Ovary (tissue), 9 donors: ENCODE results near the gene SH3GL1. TPM values are rescaled to one million over a fixed set of nuclear protein-coding genes. Genes with fewer than 3 reads are reported as not detected.
A peak's percentile ranks its signal among the peaks of the same experiment; 100 is the strongest.

Source experiments
- DNase-seq, 5 donors: peaks; one replicate each; pipeline ENCODE4 v3.0.0-alpha.2; 2019 to 2020
- H3K27ac ChIP-seq, 2 donors: fragments of 200-600 bp; one replicate each; pipeline versions ENCODE4 v1.5.1 to v1.8.0; 2019 to 2022
- H3K27me3 ChIP-seq: fragments of 200-600 bp; one replicate; pipeline ENCODE4 v1.8.0; 2022
- H3K36me3 ChIP-seq: fragments of 200-600 bp; sonication (generic); one replicate; pipeline ENCODE4 v1.5.1; 2019
- H3K4me1 ChIP-seq: one replicate; pipeline ENCODE4 v1.8.1; 2013; ENCODE audit warnings: mild to moderate bottlenecking, moderate library complexity; ENCODE audit not compliant: insufficient read depth
- H3K4me3 ChIP-seq: fragments of 200-600 bp; sonication (generic); one replicate; pipeline ENCODE4 v1.5.1; 2017
- H3K9me3 ChIP-seq, 2 donors: fragments of 200-600 bp in 1 of 2; sonication (generic) in 1 of 2; one replicate each; pipeline versions ENCODE4 v1.5.1 to v1.8.1; 2013 to 2019; ENCODE audit warnings: mild to moderate bottlenecking in 1 of 2, moderate library complexity in 1 of 2
- EP300 ChIP-seq: sonication (generic); formaldehyde crosslinking; IDR thresholded peaks from one replicate; pipeline ENCODE4 v1.6.1; 2017; ENCODE audit warnings: antibody characterized with exemption
- POLR2A ChIP-seq: fragments of 450-650 bp; IDR thresholded peaks from one replicate; pipeline ENCODE4 v1.6.1; 2017; ENCODE audit warnings: antibody characterized with exemption, mild to moderate bottlenecking, moderate library complexity
- WGBS, 3 donors: extraction: QIAGEN DNeasy Blood & Tissue Kit in 1 of 3; methylation state at CpG; one replicate each; pipeline versions ENCODE4 v1.1.5 to v1.1.7; 2013 to 2017; 5-methylcytosine and 5-hydroxymethylcytosine counted together
- intact Hi-C, 4 donors: fragments of 100-400 bp; cut with DNase I; formaldehyde crosslinking; loops; one replicate each; pipeline versions ENCODE4 v1.11.0 to v1.15.1; 2022 to 2023
- polyA plus RNA-seq, 2 donors: library from polyadenylated mRNA; stranded (reverse); fragments of 200-250 nt in 1 of 2; fragments of 350-450 nt in 1 of 2; fragmentation: Illumina TruSeq in 1 of 2; extraction: RNeasy Lipid Tissue Mini Kit (QIAGEN cat#74804) in 1 of 2; gene quantifications; one replicate each; pipeline ENCODE4 v1.2.3, GENCODE V29; 2013 to 2014
- total RNA-seq, 7 donors: library from RNA; depleted of rRNA in 2 of 7; stranded (reverse); fragments of >200 nt in 2 of 7; fragmentation: NEBNext Ultra II Directional in 3 of 7; extraction: Animal tissue kit (Norgen Biotek cat#: 25700) in 3 of 7; gene quantifications; one replicate each; pipeline versions ENCODE4 v1.1.0 to v1.2.4, GENCODE V29; 2016 to 2023
- TF ChIP-seq, protein P1 (sequence below), 3 donors: fragments of 450-650 bp in 2 of 3; fragments of 200-600 bp in 1 of 3; IDR thresholded peaks; one replicate each; pipeline versions ENCODE4 v1.5.1 to v1.8.0; 2016 to 2022; ENCODE audit warnings: antibody characterized with exemption in 3 of 3, mild to moderate bottlenecking in 1 of 3
- donor health status: DM: no; HTN: no; CAD: no; lungs with moderate emphysema.
- donor health status: DM: no; HTN: no; CAD: no.
- donor health status: Bipolar disorder and iron deficiency.
- donor health status: DM: yes; HTN: yes; CAD: no.
- donor health status: DM: no; HTN: no; CAD: no.
- donor health status: DM: yes; HTN: yes; CAD: no.

Gene SH3GL1
- total and polyA plus RNA-seq, 9 donors, result 6.9 to 88.6 (median 59.9) TPM

DNA sequence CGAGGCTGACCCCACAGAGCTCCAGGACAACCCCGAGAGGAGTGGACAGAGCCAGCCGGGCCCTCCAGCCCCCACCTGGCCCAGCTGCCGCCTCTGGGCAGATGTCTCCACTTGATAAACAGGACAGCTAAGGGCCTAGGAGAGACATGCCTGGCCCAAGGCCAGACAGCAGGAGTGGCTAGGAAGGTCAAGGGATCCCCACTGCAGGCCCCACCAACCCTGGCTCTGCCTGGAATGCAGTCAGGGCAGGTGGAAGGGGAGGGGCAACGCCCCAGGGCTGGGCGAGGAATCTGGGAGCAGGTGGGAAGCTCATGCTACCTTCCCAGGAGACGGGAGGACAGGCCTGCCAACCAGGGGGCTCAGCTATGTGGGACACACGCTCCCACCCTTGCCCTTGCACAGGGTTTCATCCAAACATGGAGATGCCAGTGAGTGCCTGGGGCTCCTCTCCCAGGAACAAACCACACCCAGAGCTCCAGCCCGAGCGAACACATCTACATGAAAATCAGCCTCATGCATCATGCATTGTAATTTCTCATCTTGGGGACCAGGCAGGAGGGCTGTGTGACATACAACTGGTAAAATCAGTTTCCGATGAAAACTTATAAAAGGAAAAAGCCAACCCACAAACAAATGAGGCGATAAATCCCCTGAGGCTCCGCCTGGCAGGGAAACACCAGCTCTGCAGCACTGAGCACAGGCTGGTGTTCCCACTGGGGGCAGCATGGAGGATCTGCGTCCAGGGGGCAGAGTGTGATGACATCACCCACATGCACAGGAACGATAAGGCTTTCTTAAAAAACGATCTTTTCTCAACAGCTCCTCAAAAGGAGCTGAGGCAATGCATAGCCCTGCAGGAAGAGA is 25.0 kb downstream of the SH3GL1 start:
- H3K27me3 ChIP-seq, result no peaks in the 10 kb centered on the region
- no peak overlapping the region for H3K4me3 ChIP-seq
- WGBS, 3 donors, result 54 to 59% (median 56%) methylated on average over 16 of the region's 16 CpGs
- peaks cover 42% of the 10 kb centered on the region for H3K4me1 ChIP-seq
- DNase-seq, result peak in 3 of 5 donors; percentile 32 to 57 (median 46)
- intact Hi-C loops, result no loop called here
- peak overlapping the region; percentile 51 to 72 for H3K27ac ChIP-seq
- TF ChIP-seq, protein P1, sequence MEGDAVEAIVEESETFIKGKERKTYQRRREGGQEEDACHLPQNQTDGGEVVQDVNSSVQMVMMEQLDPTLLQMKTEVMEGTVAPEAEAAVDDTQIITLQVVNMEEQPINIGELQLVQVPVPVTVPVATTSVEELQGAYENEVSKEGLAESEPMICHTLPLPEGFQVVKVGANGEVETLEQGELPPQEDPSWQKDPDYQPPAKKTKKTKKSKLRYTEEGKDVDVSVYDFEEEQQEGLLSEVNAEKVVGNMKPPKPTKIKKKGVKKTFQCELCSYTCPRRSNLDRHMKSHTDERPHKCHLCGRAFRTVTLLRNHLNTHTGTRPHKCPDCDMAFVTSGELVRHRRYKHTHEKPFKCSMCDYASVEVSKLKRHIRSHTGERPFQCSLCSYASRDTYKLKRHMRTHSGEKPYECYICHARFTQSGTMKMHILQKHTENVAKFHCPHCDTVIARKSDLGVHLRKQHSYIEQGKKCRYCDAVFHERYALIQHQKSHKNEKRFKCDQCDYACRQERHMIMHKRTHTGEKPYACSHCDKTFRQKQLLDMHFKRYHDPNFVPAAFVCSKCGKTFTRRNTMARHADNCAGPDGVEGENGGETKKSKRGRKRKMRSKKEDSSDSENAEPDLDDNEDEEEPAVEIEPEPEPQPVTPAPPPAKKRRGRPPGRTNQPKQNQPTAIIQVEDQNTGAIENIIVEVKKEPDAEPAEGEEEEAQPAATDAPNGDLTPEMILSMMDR (IDR thresholded peaks at IDR 0.05), result peak in 1 of 3 donors; percentile 33
- no peak for TF ChIP-seq EP300
- no peaks in the 10 kb centered on the region for H3K9me3 ChIP-seq
- no peaks in the 10 kb centered on the region for H3K36me3 ChIP-seq

DNA sequence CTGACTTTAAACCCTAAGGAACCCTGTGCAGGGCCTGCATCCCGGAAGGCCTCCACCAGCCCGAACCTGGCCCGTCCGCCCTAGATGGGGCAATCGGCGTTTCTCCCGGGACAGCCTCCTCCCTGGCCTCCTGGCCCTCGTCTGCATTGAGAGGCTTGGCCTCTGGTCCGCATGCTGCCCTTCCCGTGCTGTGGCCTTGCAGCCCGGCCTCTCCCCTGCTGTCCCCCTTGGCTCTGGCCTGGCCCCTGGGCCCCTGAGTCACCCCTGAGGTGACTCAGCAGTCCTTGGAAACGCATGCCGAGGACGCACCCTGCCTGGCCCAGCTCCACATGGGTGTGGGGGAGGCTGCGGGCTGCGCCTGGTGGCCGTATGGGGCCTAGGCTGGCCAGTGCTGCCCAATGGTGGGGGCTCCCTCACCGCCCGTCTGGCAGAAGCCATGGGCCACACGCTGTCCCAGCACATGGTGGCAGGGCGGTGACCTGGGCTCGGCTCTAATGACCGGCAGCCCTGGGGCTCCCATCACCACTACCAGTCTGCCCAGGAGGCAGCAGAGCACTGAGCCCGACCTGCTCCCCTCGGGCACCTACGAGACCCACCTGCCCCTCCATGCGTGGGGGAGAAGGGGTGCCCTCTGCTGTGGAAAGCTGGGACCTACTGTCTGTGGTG is 25.7 kb downstream of the SH3GL1 start:
- intact Hi-C loops, result no loop called here

GRCh38 chr19:4373601-4374497 is 26.5 kb downstream of the SH3GL1 start:
- Histone ChIP-seq H3K27me3 (no peaks in the 10 kb centered on the region), H3K9me3 (no peaks in the 10 kb centered on the region), H3K4me3 (no peak overlapping the region), H3K27ac (peak overlapping the region; percentile 51 to 72), H3K36me3 (no peaks in the 10 kb centered on the region), H3K4me1 (peaks cover 47% of the 10 kb centered on the region)
- DNase-seq, result peak in 3 of 5 donors; percentile 23 to 35 (median 33)
- WGBS, 3 donors, result 76 to 84% (median 81%) methylated on average over 24 to 25 of the region's 25 CpGs
- TF ChIP-seq, protein P1 (IDR thresholded peaks at IDR 0.05), result no peak
- peak; percentile 4 for TF ChIP-seq POLR2A
- intact Hi-C loops, result no loop called here

More for the DNA sequence above, 25.7 kb downstream of the SH3GL1 start:
- Histone ChIP-seq H3K4me3 (no peak overlapping the region), H3K27ac (peak overlapping the region; percentile 51 to 72), H3K36me3 (no peaks in the 10 kb centered on the region), H3K4me1 (peaks cover 43% of the 10 kb centered on the region), H3K9me3 (no peaks in the 10 kb centered on the region), H3K27me3 (no peaks in the 10 kb centered on the region)
- DNase-seq, result peak; percentile 67 to 86 (median 80)
- no peak for TF ChIP-seq POLR2A
- TF ChIP-seq EP300, result no peak
- TF ChIP-seq, protein P1 (IDR thresholded peaks at IDR 0.05), result peak in 2 of 3 donors; percentile 10 to 43
- WGBS, 3 donors, result 44 to 51% (median 46%) methylated on average over 19 to 27 of the region's 27 CpGs

GRCh38 chr19:4373013-4373367 is 27.4 kb downstream of the SH3GL1 start:
- DNase-seq, result no peak
- intact Hi-C loops, result no loop called here
- no peaks in the 10 kb centered on the region for H3K36me3 ChIP-seq
- no peak for TF ChIP-seq EP300
- TF ChIP-seq POLR2A, result no peak
- TF ChIP-seq, protein P1 (IDR thresholded peaks at IDR 0.05), result no peak
- H3K9me3 ChIP-seq, result no peaks in the 10 kb centered on the region
- 82 to 93% (median 84%) methylated on average over 8 of the region's 8 CpGs for WGBS, 3 donors
- no peak overlapping the region for H3K4me3 ChIP-seq
- H3K27me3 ChIP-seq, result no peaks in the 10 kb centered on the region
- peaks cover 53% of the 10 kb centered on the region for H3K4me1 ChIP-seq
- H3K27ac ChIP-seq, result peak overlapping the region in 1 of 2 donors; percentile 72
